Activated T-cell treated with anti-CD3 and anti-CD28 coated beads, Interleukin-2, amount 50 U/mL, for 48 hours (primary cell): ENCODE results near the gene MUC20.
"Not testable (repeated sequence)": the region's sequence is repeated elsewhere in the genome, so short reads cannot be mapped to it uniquely, and the experiment has no call there.

Experiments used
- DNase-seq, 2 experiments: peaks; one replicate each; pipeline ENCODE4 v3.0.0-alpha.2; 2020

MUC20 gene

GRCh38 chr3:195758721-195759353, 38.1 kb downstream of the MUC20 start:
- DNase-seq: no peak

- no peak for DNase-seq
These were observed 39.8 kb downstream of the MUC20 start for GRCh38 chr3:195760345-195761122.

- DNase-seq: no peak
These were observed 40.4 kb downstream of the MUC20 start for GRCh38 chr3:195761123-195761566.

GRCh38 chr3:195761567-195762248, 40.9 kb downstream of the MUC20 start:
- DNase-seq: no peak

- no peak for DNase-seq
These were observed 41.4 kb downstream of the MUC20 start for GRCh38 chr3:195762249-195762585.

DNA sequence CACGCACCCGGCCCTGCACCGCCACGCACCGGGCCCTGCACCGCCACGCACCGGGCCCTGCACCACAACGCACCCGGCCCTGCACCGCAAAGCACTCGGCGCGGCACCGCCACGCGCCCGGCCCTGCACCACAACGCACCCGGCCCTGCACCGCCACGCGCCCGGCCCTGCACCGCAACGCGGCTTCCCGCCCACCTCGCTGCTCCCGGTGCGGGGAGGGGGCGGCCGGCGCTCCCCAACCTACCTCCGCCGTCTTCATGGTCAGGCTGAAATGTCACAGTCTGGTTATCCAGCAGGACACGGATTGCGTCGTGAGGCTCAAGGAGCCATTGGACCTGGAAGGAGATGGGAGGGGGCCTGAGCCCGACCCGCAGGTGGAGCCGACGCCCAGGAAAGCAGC, 41.8 kb downstream of the MUC20 start:
- no peak for DNase-seq

- DNase-seq: no peak
These were observed 42.5 kb downstream of the MUC20 start for GRCh38 chr3:195763076-195763830.

GRCh38 chr3:195763843-195764825, 43.4 kb downstream of the MUC20 start:
- no peak for DNase-seq

DNA sequence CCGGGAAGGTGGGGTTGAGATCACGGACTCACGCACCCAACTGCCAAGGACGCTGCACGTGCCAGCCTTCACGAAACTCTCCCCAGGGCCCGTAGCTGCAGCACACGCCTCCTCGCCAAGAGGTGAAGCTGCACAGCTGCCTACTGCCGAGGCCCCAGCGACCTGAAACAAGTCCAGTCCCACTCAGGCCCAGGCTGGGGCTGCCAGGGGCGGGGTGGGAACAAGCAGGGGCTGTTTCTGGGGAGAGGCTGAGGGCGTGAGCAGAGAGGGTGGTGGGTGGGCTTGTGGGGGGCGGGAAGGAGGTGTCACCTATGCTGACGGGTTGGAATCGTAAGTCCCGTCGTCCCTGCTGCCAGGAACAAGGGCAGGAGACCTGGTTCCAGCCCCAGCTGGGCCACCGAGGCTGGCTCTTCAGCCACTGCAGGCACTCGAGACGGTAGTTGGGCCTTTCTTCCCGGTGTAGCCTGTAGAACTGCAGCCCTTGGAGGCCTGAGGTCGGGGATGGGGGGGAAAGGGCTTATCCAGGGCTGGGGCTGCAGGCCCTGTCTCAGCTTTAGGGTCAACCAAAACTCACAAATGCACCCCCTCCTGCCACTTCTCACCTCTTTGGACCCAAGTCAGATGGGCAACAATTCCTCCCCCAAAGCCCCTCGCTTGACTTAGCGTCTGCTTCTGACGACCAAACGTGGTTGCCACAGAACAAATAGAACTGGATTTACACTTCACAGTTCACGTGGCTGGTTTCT, 44.4 kb downstream of the MUC20 start:
- DNase-seq: no peak

GRCh38 chr3:195766671-195767070, 45.9 kb downstream of the MUC20 start:
- no peak for DNase-seq

DNA sequence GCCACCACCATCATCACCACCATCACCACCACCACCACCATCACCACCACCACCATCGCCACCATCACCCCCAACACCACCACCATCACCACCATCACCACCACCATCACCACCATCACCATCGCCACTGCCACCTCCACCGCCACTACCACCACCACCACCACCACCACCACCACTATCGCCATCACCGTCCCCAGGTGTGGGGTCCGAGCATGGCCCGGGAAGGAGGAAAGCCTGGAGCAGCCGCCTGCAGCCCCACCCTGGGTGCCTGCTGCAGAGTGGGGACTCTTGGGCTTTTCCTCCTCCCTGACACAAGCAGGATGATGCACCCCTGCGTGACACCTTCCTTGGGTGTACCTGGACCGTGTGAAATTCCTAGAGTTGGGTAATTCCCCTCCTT, 47.0 kb downstream of the MUC20 start:
- no peak for DNase-seq

DNA sequence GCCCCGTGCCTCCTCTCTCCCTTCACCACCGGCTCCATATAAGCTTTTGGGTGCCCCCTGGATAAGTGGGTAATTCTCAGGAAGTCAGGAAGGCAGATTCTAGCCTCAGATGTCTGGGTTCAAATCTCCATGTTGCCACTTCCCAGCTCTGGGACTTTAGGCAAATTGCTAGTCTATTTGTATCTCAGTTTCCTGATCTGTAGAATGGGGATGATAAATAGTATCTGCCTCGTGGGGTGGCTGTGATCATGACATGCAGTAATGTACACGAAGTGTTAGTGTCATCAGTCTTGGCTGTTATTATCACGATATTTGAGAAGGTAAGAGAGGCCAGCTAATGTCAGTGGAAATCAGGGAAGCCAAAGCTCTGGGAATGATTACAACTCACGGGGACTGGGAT, 47.6 kb downstream of the MUC20 start:
- no peak for DNase-seq

GRCh38 chr3:195768831-195769303, 48.1 kb downstream of the MUC20 start:
- DNase-seq: no peak

- DNase-seq: no peak
These were observed 48.8 kb downstream of the MUC20 start for GRCh38 chr3:195769551-195769950.

- no peak for DNase-seq
These were observed 49.5 kb downstream of the MUC20 start for GRCh38 chr3:195770081-195770840.

GRCh38 chr3:195770841-195771645, 50.3 kb downstream of the MUC20 start:
- DNase-seq: not testable (repeated sequence)

DNA sequence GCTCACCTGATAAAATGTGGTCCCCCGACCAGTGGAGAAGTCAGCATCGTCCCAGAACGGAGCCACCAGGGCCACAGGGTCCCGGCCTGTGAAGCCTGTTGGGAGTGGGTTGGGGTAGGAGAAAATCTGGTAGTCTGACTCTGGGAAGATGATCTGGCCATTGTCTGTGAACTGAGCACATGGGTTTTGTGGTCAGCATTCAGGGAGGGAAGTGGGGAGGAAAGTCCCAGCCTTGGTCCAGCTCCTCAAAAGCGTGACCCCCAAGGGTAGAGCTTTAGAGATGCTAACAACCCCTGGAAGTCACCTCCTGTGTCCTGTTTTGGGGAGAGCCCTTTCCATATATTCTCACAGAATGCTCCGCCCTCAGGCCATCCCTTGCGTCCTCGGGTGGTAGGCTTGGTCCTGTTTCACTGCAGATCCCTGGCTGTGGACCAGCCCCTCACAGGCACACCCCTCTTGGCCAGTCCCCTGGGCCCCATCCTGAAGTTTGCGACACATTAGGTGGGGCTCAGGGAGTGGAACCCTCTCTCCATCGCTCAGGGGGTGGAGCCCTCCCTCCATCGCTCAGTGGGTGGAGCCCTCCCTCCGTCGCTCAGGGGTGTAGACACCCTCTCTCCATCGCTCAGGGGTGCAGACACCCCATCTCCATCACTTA, 51.0 kb downstream of the MUC20 start:
- no peak for DNase-seq

DNA sequence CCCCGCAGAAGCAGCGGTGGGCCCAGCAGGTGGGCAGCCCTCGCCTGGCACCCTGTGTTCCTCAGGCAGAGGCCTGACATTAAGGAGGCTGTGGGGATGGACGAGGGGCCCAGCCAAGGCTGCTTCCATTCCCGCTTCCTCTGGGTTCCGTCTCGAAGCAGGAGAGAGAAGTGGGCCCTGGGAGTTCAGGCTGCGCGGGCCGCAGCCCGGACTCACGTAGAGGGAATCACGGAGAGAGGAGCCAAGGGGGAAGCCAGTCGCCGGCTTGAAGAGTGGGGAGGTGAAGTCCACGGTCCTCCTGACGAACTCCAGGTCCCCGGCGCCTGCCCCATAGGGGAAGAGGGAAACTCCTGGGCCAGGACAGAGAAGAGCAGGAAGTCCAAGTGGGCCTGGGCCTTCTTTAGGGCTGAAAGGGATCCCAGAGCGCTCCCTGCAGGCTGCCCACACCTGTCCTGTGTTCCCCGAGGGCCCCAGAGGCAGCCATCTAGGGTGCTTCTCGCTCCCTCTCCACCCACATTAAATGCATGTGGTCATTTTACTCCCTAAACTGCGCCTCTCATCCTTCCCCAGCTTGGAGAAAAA, 53.3 kb downstream of the MUC20 start:
- no peak for DNase-seq

- DNase-seq: peak; percentile 50 to 60
These were observed 54.1 kb downstream of the MUC20 start for GRCh38 chr3:195774917-195775316.
